Activated T-helper 2 cell treated with anti-CD3 and anti-CD28 coated beads, Interferon-gamma antibody, Interleukin-2, Interleukin-4, amounts not matched to agents 10 μg/mL and 5 μg/mL and 100 μg/mL, durations not matched to agents 14 hours and 24 hours and 36 hours (primary cell): ENCODE measurements around the gene BAG3. TPM values are rescaled to one million over a fixed set of nuclear protein-coding genes. Genes with fewer than 3 reads are reported as not detected.
A peak's percentile ranks its signal among the peaks of the same experiment; 100 is the strongest.

Experiments used
- DNase-seq: peaks from one replicate; pipeline ENCODE4 v3.0.0; 2021; ENCODE audit warnings: low spot score
- H3K27ac Mint-ChIP-seq: one replicate; pipeline ENCODE4 v1.8.0; 2021; ENCODE audit warnings: mixed read lengths
- H3K27me3 Mint-ChIP-seq: one replicate; pipeline ENCODE4 v1.8.0; 2021; ENCODE audit warnings: low read depth, mixed read lengths
- H3K36me3 Mint-ChIP-seq: one replicate; pipeline ENCODE4 v1.8.0; 2021; ENCODE audit warnings: low read depth, mixed read lengths
- H3K4me1 Mint-ChIP-seq: one replicate; pipeline ENCODE4 v1.8.0; 2021; ENCODE audit warnings: low read depth, mixed read lengths
- H3K4me3 Mint-ChIP-seq: one replicate; pipeline ENCODE4 v1.8.0; 2021; ENCODE audit warnings: low read depth, mild to moderate bottlenecking, moderate library complexity, mixed read lengths
- H3K9me3 Mint-ChIP-seq: one replicate; pipeline ENCODE4 v1.8.0; 2021; ENCODE audit warnings: mixed read lengths
- intact Hi-C: fragments of 100-400 bp; cut with micrococcal nuclease; formaldehyde crosslinking; loops from one replicate; pipeline ENCODE4 v1.15.1; 2023
- total RNA-seq: library from RNA; stranded (reverse); gene quantifications from 2 replicates; pipeline ENCODE4 v1.2.3, GENCODE V29; 2022

The BAG3 gene
- total RNA-seq, 1 donor from 2014 or later = 33.3 TPM

DNA sequence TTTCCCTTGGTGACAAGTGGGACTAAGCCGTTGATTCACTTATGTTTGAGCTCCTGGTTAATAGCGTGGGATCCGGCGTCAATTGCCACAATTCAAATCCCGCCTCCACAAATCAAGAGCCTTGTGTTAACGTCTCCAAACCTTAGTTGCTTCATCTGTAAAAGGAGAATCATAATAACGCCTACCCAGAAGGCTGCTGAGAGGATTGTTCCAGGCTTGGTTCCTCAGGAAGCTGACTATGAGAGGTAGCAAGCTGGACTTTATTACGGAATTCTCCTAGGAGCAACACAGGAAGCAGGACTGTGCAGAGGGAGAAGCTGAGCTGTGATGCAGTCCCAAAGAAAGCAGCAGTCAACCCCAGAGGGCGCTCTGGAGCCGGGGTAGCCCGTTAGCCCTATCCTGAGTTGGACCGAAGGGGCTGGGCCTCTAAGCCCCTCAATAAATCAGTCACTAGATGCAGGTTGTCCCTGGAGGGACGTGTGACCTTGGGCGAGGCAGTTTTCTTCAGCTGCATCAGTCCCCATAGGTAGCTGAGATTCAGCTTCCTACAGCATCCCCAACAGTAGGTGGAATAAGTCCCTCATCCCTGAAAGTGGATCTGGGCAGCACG lies 6.9 kb upstream of the BAG3 start:
- no peak overlapping the region for H3K4me3 Mint-ChIP-seq
- H3K27me3 Mint-ChIP-seq = peaks cover 50% of the 10 kb centered on the region
- H3K9me3 Mint-ChIP-seq = peaks cover 4% of the 10 kb centered on the region
- H3K36me3 Mint-ChIP-seq = no peaks in the 10 kb centered on the region
- intact Hi-C loops = no loop called here
- H3K4me1 Mint-ChIP-seq = peaks cover 20% of the 10 kb centered on the region
- H3K27ac Mint-ChIP-seq = no peak overlapping the region
- DNase-seq = no peak

DNA sequence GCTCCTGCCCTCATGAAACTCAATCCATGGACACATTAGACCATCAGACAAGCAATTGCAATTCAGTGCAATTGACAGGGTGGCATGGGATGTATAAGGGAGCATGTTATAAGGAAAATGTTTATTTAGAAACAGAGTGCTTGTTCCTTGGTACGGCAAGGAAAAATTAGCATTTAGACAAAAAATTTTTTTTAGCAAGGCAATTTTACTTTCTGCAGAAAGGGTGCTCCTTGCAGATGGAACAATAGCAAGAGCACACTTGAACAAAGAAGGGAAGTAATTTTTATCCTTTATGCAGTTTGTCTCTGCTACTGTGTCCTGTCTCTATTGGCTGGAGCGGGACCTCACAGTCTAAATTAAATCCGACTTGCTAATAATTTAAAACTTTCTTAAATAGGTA lies 6.2 kb upstream of the BAG3 start:
- intact Hi-C loops = no loop called here

DNA sequence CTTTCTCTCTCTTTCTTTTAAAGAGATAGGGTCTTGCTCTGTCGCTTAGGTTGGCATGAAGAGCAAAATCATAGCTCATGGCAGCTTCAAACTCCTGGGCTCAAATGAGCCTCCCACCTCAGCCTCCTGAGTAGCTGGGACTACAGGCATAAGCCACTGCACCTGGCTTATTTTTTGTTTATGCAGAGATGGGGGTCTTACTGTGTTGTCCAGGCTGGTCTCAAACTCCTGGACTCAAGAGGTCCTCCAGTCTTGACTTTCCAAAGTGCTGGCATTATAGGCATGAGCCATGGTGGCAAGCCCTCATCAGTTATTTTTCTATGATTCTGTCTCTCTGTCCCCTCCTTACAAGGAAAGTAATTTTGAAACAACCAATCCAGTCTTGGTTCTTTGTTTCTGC lies 1.1 kb upstream of the BAG3 start:
- Mint-ChIP-seq H3K27me3 (peaks cover 10% of the 10 kb centered on the region), H3K4me3 (peak overlapping the region; percentile 96), H3K4me1 (peaks cover 37% of the 10 kb centered on the region), H3K36me3 (peaks cover 17% of the 10 kb centered on the region), H3K9me3 (no peaks in the 10 kb centered on the region), H3K27ac (peak overlapping the region; percentile 95)
- no peak for DNase-seq
- intact Hi-C loops = loop anchor here (2.0 to 5.0 kb wide), 2 partner anchors 107 to 473 kb away; partner anchors contain the start of genes PRDX3 and RGS10

More for the DNA sequence above, 6.2 kb upstream of the BAG3 start:
- Mint-ChIP-seq H3K4me1 (peaks cover 23% of the 10 kb centered on the region), H3K9me3 (peaks cover 4% of the 10 kb centered on the region), H3K27ac (no peak overlapping the region), H3K36me3 (no peaks in the 10 kb centered on the region), H3K27me3 (peaks cover 45% of the 10 kb centered on the region), H3K4me3 (no peak overlapping the region)
- DNase-seq = no peak

DNA sequence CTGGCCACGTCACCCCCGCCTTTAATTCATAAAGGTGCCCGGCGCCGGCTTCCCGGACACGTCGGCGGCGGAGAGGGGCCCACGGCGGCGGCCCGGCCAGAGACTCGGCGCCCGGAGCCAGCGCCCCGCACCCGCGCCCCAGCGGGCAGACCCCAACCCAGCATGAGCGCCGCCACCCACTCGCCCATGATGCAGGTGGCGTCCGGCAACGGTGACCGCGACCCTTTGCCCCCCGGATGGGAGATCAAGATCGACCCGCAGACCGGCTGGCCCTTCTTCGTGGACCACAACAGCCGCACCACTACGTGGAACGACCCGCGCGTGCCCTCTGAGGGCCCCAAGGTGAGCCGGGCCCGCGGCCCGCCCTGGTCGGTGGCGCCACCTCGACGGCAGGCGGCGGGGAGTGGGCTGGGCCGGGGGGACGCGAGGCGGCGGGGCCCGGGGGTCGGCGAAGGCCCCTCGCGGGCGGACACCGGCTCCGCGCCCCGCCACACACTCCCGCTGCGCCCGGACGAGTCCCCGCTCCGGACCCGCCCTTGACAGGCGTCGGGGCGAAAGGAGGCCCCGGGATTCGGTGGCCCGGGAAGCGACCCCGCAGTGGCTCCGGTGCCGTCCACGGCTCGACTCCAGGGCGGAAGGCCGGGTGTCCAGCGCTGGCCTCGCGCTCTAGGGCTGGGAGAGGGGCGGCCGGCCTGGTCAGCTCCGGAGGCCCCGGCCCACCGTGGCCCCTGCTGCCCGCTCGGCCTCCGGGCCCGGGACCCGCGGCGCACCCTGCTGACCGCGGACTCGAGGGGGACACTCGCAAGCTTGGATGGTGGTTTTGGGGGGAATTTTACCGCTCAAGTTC lies 557 bp downstream of the BAG3 start:
- intact Hi-C loops = loop anchor here (1.0 to 5.0 kb wide), 5 partner anchors 9 to 474 kb away; partner anchors contain the start of genes PRDX3 and RGS10
- no peaks in the 10 kb centered on the region for H3K9me3 Mint-ChIP-seq
- peak; percentile 17 for DNase-seq
- peaks cover 5% of the 10 kb centered on the region for H3K27me3 Mint-ChIP-seq
- peaks cover 54% of the 10 kb centered on the region for H3K4me1 Mint-ChIP-seq
- H3K27ac Mint-ChIP-seq = peak overlapping the region; percentile 84
- peak overlapping the region; percentile 84 for H3K4me3 Mint-ChIP-seq
- H3K36me3 Mint-ChIP-seq = peaks cover 32% of the 10 kb centered on the region

DNA sequence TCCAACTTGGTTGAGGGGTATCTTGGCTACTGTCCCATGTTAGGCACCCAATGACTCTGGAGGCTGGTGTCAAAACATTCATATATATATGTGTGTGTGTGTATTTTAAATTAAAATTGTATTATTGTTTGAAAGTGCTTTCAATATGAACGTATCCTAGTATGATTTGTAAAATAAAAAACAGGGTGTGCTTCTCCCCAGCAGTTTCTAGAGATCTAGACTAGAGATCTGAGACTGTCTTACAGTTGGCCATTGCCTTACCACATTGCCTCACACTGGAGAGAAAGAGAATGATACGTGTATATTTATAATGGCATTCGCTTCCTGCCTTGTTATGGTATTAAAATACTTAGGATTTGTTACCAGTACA lies 1.2 kb downstream of the BAG3 start:
- H3K9me3 Mint-ChIP-seq = no peaks in the 10 kb centered on the region
- intact Hi-C loops = loop anchor here (1.0 to 5.0 kb wide), 2 partner anchors 346 to 475 kb away; partner anchors contain the start of gene PRDX3
- peak overlapping the region; percentile 84 for H3K27ac Mint-ChIP-seq
- peaks cover 37% of the 10 kb centered on the region for H3K36me3 Mint-ChIP-seq
- H3K27me3 Mint-ChIP-seq = no peaks in the 10 kb centered on the region
- H3K4me3 Mint-ChIP-seq = peak overlapping the region; percentile 84
- H3K4me1 Mint-ChIP-seq = peaks cover 60% of the 10 kb centered on the region
- DNase-seq = no peak

DNA sequence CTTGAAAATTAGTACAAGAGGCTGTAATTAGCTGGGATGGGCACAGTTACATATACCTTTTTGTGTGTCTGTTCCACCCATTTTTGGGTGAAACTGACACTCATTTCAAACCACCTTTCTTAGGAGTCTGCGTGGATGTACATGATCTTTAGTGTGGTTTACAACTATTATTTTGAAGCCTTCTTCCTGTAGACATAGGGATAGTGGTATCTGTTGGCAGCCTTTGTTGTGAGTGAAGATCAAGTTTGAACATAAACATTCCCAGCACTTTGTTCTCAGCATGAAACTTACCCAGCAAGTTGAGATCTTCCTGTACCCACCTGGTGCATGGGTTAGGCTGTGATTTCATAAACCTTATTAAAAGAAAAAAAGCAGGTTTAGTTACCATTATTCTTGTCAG lies 2.0 kb downstream of the BAG3 start:
- Mint-ChIP-seq H3K9me3 (no peaks in the 10 kb centered on the region), H3K27ac (peak overlapping the region; percentile 76), H3K4me1 (peaks cover 64% of the 10 kb centered on the region), H3K27me3 (no peaks in the 10 kb centered on the region), H3K4me3 (peak overlapping the region; percentile 84), H3K36me3 (peaks cover 37% of the 10 kb centered on the region)
- DNase-seq = no peak
- intact Hi-C loops = loop anchor here (5.0 kb wide), 1 partner anchor 476 kb away; the partner anchor contains the start of gene PRDX3

DNA sequence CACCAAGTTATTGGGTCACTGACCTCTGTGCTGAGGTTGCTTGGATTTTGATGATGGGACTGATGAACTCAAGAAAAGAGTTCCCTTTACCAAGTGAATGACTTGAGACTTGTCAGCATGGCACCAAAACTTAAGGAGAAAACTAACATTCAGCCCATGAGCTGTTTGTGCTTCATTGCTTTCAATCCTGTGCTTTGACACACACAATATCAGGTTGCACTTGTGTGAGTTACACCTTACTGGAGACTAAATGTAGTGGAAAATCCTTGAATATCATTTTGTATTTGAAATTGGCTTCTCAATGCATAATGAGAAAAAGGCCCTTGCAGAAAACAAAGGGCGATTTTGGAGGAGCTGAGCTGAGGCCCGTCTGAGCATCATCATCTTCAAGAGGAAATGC lies 2.7 kb downstream of the BAG3 start:
- Mint-ChIP-seq H3K36me3 (peaks cover 41% of the 10 kb centered on the region), H3K4me1 (peaks cover 69% of the 10 kb centered on the region), H3K27ac (peak overlapping the region; percentile 96), H3K9me3 (no peaks in the 10 kb centered on the region), H3K27me3 (no peaks in the 10 kb centered on the region), H3K4me3 (peak overlapping the region; percentile 84)
- intact Hi-C loops = loop anchor here (5.0 kb wide), 1 partner anchor 477 kb away; the partner anchor contains the start of gene PRDX3
- no peak for DNase-seq

DNA sequence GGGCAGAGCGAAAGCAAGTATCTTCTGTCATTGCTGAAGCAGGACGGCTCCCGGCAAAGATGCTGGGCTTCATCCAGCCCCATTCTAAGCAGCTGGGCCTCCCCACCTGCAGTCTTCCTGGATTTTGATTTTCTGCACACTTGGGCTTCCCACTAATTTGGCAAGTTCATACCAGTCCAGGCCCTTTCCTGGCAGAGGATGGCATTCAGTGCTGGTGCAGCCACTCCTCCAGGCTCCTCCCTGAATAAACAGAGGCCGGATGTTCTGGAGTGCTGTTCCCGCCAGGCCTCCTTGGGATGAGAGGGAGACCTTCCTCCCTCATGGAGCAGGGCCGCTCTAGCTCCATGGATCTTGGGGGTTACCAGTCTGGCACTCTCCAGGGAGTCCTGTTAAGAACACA lies 3.4 kb downstream of the BAG3 start:
- peaks cover 67% of the 10 kb centered on the region for H3K4me1 Mint-ChIP-seq
- intact Hi-C loops = loop anchor here (5.0 kb wide), 1 partner anchor 477 kb away; the partner anchor contains the start of gene PRDX3
- peak overlapping the region; percentile 84 for H3K4me3 Mint-ChIP-seq
- peaks cover 44% of the 10 kb centered on the region for H3K36me3 Mint-ChIP-seq
- peak overlapping the region; percentile 96 for H3K27ac Mint-ChIP-seq
- no peaks in the 10 kb centered on the region for H3K27me3 Mint-ChIP-seq
- no peaks in the 10 kb centered on the region for H3K9me3 Mint-ChIP-seq
- no peak for DNase-seq

DNA sequence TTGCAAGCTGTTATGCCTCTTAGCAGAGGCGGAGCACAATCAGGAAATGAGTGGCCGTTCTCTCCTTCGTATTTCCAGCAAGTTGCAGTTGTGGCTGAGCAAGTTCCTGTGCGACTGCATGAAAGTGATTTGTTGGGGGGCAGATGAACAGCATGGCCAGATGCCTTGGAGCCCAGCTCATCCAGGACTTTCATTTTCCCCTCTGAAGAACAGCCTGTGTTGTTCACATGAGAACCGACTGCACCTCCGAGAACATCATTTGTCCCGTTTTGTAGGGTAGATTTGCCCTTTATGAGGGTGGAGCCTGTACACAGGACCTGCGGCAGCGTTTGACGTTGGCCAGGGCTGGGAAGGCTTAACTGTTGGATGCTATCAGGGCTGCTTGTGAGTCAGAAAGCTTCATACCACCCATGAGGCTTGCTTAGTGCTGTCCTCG lies 4.4 kb downstream of the BAG3 start:
- H3K9me3 Mint-ChIP-seq = no peaks in the 10 kb centered on the region
- peak; percentile 45 for DNase-seq
- H3K4me3 Mint-ChIP-seq = peak overlapping the region; percentile 84
- peaks cover 44% of the 10 kb centered on the region for H3K36me3 Mint-ChIP-seq
- H3K4me1 Mint-ChIP-seq = peaks cover 63% of the 10 kb centered on the region
- no peaks in the 10 kb centered on the region for H3K27me3 Mint-ChIP-seq
- intact Hi-C loops = loop anchor here (1.0 to 5.0 kb wide), 7 partner anchors 13 to 448 kb away; partner anchors contain the start of gene GRK5
- peak overlapping the region; percentile 96 for H3K27ac Mint-ChIP-seq

DNA sequence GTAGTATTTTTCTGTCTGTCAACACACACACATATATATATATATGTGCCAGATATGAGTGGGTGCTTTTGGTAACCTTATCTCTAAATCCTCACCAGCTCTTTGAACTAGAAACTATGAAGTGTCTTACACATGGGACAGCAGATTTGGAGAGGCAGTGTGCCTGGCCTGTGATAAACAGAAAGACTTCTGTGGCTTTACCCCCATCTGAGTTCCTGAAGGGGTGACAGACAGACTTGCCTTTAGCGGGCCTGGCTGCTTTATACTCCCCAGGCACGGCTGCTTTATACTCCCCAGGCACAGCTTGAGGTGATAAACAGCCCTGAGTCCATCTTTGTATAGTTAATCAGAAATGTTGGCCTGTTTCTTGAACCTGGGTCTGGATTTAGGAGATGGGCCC lies 5.6 kb downstream of the BAG3 start:
- H3K4me3 Mint-ChIP-seq = peak overlapping the region; percentile 84
- H3K36me3 Mint-ChIP-seq = peaks cover 44% of the 10 kb centered on the region

DNA sequence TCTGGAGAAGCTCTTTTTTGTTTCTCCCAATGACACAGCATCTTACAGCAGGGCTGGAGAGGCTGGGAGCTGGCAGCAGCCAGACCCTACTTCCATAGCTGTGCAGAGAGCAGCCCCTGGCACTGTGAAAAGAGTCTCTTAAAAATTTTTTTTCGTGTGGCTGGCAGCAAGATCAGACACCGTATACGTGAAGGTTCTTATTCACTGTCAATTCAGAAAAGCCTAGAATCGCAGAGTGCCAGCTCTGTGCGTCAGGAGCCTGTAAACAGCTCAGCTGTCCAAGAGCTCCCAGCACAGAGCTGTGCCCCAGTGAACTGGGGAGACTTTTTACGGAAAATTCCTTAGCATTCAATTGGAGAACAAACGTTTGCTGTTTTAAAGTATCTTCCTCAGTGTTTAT lies 6.5 kb downstream of the BAG3 start:
- H3K27ac Mint-ChIP-seq = peak overlapping the region; percentile 96
- H3K27me3 Mint-ChIP-seq = no peaks in the 10 kb centered on the region
- H3K36me3 Mint-ChIP-seq = peaks cover 40% of the 10 kb centered on the region
- peaks cover 62% of the 10 kb centered on the region for H3K4me1 Mint-ChIP-seq
- H3K9me3 Mint-ChIP-seq = no peaks in the 10 kb centered on the region
- no peak for DNase-seq
- intact Hi-C loops = loop anchor here (2.0 to 5.0 kb wide), 4 partner anchors 29 to 450 kb away; partner anchors contain the start of gene GRK5
- H3K4me3 Mint-ChIP-seq = no peak overlapping the region

More for the DNA sequence above, 5.6 kb downstream of the BAG3 start:
- no peak for DNase-seq
- Mint-ChIP-seq H3K9me3 (no peaks in the 10 kb centered on the region), H3K27ac (peak overlapping the region; percentile 96), H3K4me1 (peaks cover 62% of the 10 kb centered on the region), H3K27me3 (no peaks in the 10 kb centered on the region)
- intact Hi-C loops = loop anchor here (2.0 to 5.0 kb wide), 4 partner anchors 30 to 449 kb away; partner anchors contain the start of gene GRK5

DNA sequence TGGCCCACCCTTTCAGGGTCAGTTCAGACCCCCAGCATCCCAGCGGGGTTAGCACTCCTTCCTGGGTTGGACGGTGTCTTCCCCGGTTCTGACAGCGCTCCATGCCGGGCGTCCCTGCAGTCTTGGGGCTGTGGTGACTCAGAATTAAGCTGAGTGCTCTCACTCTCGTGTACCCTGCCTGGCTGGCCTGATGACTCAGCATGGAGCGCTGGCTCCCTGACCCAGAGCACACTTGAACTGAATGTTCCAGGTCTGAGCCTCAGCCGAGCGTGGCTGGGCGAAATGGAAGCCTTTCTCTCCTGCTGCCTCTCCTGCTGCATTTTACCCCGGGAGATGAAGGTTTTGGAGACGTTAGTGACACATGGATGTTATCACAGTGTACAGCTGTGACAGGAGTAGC lies 7.1 kb downstream of the BAG3 start:
- Mint-ChIP-seq H3K36me3 (peaks cover 39% of the 10 kb centered on the region), H3K27me3 (no peaks in the 10 kb centered on the region), H3K4me1 (peaks cover 61% of the 10 kb centered on the region), H3K27ac (no peak overlapping the region), H3K4me3 (no peak overlapping the region), H3K9me3 (no peaks in the 10 kb centered on the region)
- intact Hi-C loops = loop anchor here (5.0 kb wide), 1 partner anchor 451 kb away; the partner anchor contains the start of gene GRK5
- DNase-seq = no peak
